Measurements from ENCODE around the gene PRKAB1. TPM values are rescaled to one million over a fixed set of nuclear protein-coding genes. Genes with fewer than 3 reads are reported as not detected.

PRKAB1 gene
- total RNA-seq, 4 donors from 2014 or later, result 12.2 to 25.9 (median 20.5) TPM

DNA sequence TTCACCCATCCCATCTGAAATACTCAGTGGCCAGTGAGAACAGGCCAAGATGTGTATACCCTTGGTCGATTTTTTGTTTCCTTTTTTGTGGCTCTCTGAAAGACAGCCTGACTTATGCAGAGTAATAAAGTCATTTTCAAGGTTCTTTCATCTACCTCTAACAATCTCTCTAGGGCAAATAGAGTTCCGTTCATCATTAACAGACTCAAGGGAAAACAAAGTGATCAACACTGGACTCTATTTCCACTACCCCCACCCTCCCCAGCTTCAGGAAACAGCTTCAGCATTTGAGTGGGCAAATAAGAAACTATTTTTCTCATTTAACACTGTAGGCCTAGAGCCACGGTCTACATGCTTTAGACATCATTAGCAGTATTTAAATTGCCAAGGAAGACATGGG lies 15.9 kb downstream of the PRKAB1 start:
- no peak for TF ChIP-seq CTCF (IDR thresholded peaks at IDR 0.05)
- DNase-seq (ENCODE audit: low spot score) (no peak), ATAC-seq (ENCODE audit: low FRiP score) (no peak)

DNA sequence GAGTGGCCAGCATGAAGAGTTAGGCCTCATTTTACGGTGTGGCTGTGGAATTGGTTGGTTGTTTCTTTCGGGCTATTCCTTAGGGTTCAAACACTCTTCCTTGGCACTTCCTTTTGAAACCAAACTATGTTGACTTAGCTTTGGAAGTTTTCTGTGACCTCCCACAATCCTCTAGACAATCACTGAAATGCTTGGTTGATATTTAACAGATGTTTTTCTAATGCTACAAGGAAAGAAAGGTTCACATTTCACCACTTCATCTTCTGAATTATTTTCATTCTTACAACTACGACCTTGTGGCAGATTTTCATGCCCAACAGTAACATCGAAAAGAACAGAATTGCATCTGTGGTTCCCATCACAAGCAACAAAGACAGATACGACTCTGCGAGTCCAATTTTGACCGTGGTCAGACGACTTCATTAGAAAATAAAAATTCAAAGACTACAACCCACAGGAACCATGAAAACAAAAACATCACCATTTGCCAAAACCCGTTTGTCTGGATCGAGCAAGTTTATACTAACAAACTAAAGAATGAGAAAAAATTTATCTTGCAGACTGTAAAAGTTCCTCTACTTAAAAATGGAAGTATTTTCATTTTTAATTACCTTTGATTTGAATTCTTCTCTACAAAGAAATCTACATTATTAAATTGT lies 16.9 kb downstream of the PRKAB1 start:
- no peak for TF ChIP-seq CTCF (IDR thresholded peaks at IDR 0.05)
- no peak for ATAC-seq (ENCODE audit: low FRiP score)
- no peak for DNase-seq (ENCODE audit: low spot score)

DNA sequence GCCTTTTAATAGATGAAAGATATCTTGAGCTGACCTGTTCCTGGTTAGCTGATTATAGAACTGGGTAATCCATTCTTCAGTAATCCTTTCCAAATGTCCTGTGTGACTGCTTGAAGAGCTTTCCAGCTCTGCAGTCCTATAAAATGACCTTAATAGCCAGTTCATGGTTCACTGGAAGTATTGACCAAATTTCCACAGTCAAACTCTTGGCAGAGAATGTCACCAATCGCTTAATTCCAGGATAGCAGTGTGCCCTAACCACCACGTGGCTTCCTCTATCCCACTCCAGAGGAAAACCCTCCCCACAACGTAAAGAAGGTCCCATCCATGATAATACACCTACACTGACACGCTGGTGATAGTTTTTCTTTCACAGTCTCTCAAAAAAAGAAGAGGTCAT lies 17.4 kb downstream of the PRKAB1 start:
- ATAC-seq (ENCODE audit: low FRiP score) (no peak), DNase-seq (ENCODE audit: low spot score) (no peak)
- no peak for TF ChIP-seq CTCF (IDR thresholded peaks at IDR 0.05)

DNA sequence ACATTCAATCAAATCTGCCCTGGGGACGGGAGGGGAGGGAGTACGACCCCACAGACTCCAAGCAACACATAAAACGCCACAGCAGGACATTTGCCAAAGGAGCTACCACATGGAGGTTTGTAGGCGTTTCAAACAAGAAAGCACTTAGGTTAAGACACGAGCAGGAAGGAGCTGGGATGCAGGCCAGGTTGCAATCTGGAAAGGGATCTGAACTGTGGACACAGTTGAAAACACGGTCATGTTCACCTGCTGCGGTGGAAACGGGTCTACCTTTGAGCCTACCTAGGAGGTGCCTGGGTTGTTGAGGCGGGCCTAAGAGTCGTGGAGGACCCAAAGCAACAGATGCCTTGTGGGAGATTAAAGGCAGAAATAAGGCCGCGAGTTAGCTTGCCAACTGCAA lies 18.4 kb downstream of the PRKAB1 start:
- no peak for ATAC-seq (ENCODE audit: low FRiP score)
- no peak for TF ChIP-seq CTCF (IDR thresholded peaks at IDR 0.05)
- DNase-seq (ENCODE audit: low spot score), result no peak

DNA sequence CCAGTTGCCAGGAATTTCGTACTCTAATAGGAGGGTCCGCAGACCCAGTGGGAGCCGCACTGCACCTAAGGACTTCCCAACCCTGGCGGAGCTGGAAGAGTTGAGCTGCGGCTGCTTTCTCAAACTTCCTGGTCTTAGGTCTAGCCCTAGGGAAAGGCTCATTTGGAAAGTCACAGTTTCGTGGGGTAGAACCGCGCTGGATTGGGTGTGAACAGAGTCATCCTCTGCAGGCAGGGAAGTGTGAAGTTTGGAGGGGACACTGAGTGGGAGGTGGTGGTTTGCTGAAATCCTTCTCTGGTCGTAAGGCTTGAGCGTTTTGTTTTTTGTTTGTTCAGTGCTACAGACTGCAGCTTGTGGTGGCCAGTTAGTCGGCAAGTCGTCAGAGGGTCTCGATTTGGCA lies 18.8 kb downstream of the PRKAB1 start:
- ATAC-seq (ENCODE audit: low FRiP score) (no peak), DNase-seq (ENCODE audit: low spot score) (no peak)
- TF ChIP-seq CTCF (IDR thresholded peaks at IDR 0.05), result no peak

GRCh38 chr12:119687406-119687805 lies 19.5 kb downstream of the PRKAB1 start:
- no peak for ATAC-seq (ENCODE audit: low FRiP score)

More at GRCh38 chr12:119687406-119687805, 19.5 kb downstream of the PRKAB1 start:
- no peak for TF ChIP-seq CTCF (IDR thresholded peaks at IDR 0.05)
- no peak for DNase-seq (ENCODE audit: low spot score)

Data from omental fat pad (tissue), 4 donors.